Mesenchymal stem cell (in vitro differentiated cells and primary cell): Measurements from ENCODE around the gene MACROD2.

Experiments
- DNase-seq: peaks from one replicate; pipeline ENCODE4 v3.0.0-alpha.2; 2013
- H2AFZ ChIP-seq: one replicate; pipeline ENCODE4 v1.6.1; 2013; ENCODE audit warnings: low read depth, mild to moderate bottlenecking, control low read depth, inconsistent platforms, low read length, moderate library complexity
- H2AK5ac ChIP-seq: 2 replicates; pipeline ENCODE4 v1.6.1; 2013; ENCODE audit warnings: low read length, moderate library complexity, mild to moderate bottlenecking, inconsistent platforms; ENCODE audit not compliant: severe bottlenecking
- H2BK120ac ChIP-seq: one replicate; pipeline ENCODE4 v1.6.1; 2013; ENCODE audit warnings: low read depth, mild to moderate bottlenecking, inconsistent platforms, low read length, moderate library complexity
- H2BK12ac ChIP-seq, 2 experiments: one replicate each; pipeline ENCODE4 v1.6.1; 2013; ENCODE audit warnings: inconsistent platforms in 2 of 2, low read length in 2 of 2, mild to moderate bottlenecking in 2 of 2, moderate library complexity in 2 of 2, control low read depth in 1 of 2
- H2BK15ac ChIP-seq: one replicate; pipeline ENCODE4 v1.6.1; 2013; ENCODE audit warnings: mild to moderate bottlenecking, low read depth, inconsistent platforms; ENCODE audit not compliant: poor library complexity, severe bottlenecking
- H2BK5ac ChIP-seq: 2 replicates; pipeline ENCODE4 v1.6.1; 2013; ENCODE audit warnings: low read depth, mild to moderate bottlenecking, low read length, control low read depth, inconsistent platforms; ENCODE audit not compliant: poor library complexity, severe bottlenecking
- H3K14ac ChIP-seq, 2 experiments: one replicate each; pipeline ENCODE4 v1.6.1; 2013; ENCODE audit warnings: inconsistent platforms in 2 of 2, low read length in 2 of 2, control low read depth in 1 of 2, mild to moderate bottlenecking in 1 of 2, moderate library complexity in 1 of 2
- H3K18ac ChIP-seq, 2 experiments: one replicate each; pipeline ENCODE4 v1.6.1; 2013; ENCODE audit warnings: inconsistent platforms in 2 of 2, low read length in 2 of 2, control low read depth in 1 of 2, low read depth in 1 of 2, mild to moderate bottlenecking in 1 of 2
- H3K23ac ChIP-seq, 2 experiments: one replicate each; pipeline ENCODE4 v1.6.1; 2013; ENCODE audit warnings: inconsistent platforms in 2 of 2, low read length in 2 of 2, mild to moderate bottlenecking in 2 of 2, moderate library complexity in 2 of 2, control low read depth in 1 of 2
- H3K27ac ChIP-seq: 2 replicates; pipeline ENCODE4 v1.5.1; 2013; ENCODE audit warnings: mild to moderate bottlenecking, moderate library complexity, low read length, control low read depth, inconsistent platforms; ENCODE audit not compliant: poor library complexity, severe bottlenecking
- H3K27me3 ChIP-seq, 2 experiments: 2 replicates each; pipeline versions ENCODE4 v1.6.1 to v1.7.0; 2013; ENCODE audit warnings: low read length in 2 of 2, mild to moderate bottlenecking in 2 of 2, moderate library complexity in 2 of 2, control low read depth in 1 of 2, inconsistent platforms in 1 of 2; ENCODE audit not compliant: control insufficient read depth in 1 of 2, insufficient read depth in 1 of 2
- H3K36me3 ChIP-seq, 2 experiments: 2 replicates each; pipeline versions ENCODE4 v1.6.1 to v1.7.0; 2013; ENCODE audit warnings: low read length in 2 of 2, control low read depth in 1 of 2, inconsistent platforms in 1 of 2, low read depth in 1 of 2, mild to moderate bottlenecking in 1 of 2; ENCODE audit not compliant: insufficient read depth in 2 of 2, control insufficient read depth in 1 of 2
- H3K4ac ChIP-seq, 2 experiments: one replicate each; pipeline ENCODE4 v1.6.1; 2013; ENCODE audit warnings: inconsistent platforms in 2 of 2, low read length in 2 of 2, mild to moderate bottlenecking in 2 of 2, moderate library complexity in 2 of 2, control low read depth in 1 of 2, low read depth in 1 of 2
- H3K4me1 ChIP-seq: 2 replicates; pipeline ENCODE4 v1.6.1; 2013; ENCODE audit warnings: low read depth, low read length, control low read depth; ENCODE audit not compliant: control insufficient read depth, insufficient read depth
- H3K4me2 ChIP-seq: 2 replicates; pipeline ENCODE4 v1.6.1; 2013; ENCODE audit warnings: low read length, mild to moderate bottlenecking, inconsistent platforms; ENCODE audit not compliant: poor library complexity, severe bottlenecking
- H3K4me3 ChIP-seq, 2 experiments: 2 replicates each; pipeline versions ENCODE4 v1.5.1 to v1.7.0; 2013; ENCODE audit warnings: low read length in 2 of 2, mild to moderate bottlenecking in 2 of 2, control low read depth in 1 of 2, low read depth in 1 of 2; ENCODE audit not compliant: insufficient read depth in 1 of 2
- H3K79me1 ChIP-seq: replicated peaks from 2 replicates; pipeline ENCODE4 v1.6.1; 2013; ENCODE audit warnings: mild to moderate bottlenecking, control low read depth, low read length, inconsistent platforms; ENCODE audit not compliant: poor library complexity, severe bottlenecking
- H3K9ac ChIP-seq: 2 replicates; pipeline ENCODE4 v1.7.0; 2013; ENCODE audit warnings: mild to moderate bottlenecking, low read length, moderate library complexity
- H3K9me3 ChIP-seq: 2 replicates; pipeline ENCODE4 v1.7.0; 2013; ENCODE audit warnings: mild to moderate bottlenecking, low read length; ENCODE audit not compliant: control insufficient read depth
- H4K8ac ChIP-seq: one replicate; pipeline ENCODE4 v1.6.1; 2013; ENCODE audit warnings: inconsistent platforms, mild to moderate bottlenecking, low read length, moderate library complexity
- H4K91ac ChIP-seq: one replicate; pipeline ENCODE4 v1.6.1; 2013; ENCODE audit warnings: mild to moderate bottlenecking, low read length, inconsistent platforms
- WGBS: methylation state at CpG from one replicate; pipeline ENCODE4 v1.1.7; 2013; ENCODE audit warnings: mixed read lengths; 5-methylcytosine and 5-hydroxymethylcytosine counted together

Gene MACROD2

GRCh38 chr20:15031546-15032351, 1036.4 kb downstream of the MACROD2 start:
- WGBS, result 95% methylated on average over 32 of the region's 32 CpGs
- no peaks in the 10 kb centered on the region for H3K36me3 ChIP-seq

GRCh38 chr20:15032352-15032622, 1037.0 kb downstream of the MACROD2 start:
- no peak overlapping the region for H3K4me2 ChIP-seq
- no peak overlapping the region for H3K23ac ChIP-seq
- H3K18ac ChIP-seq, result no peak overlapping the region
- no peak overlapping the region for H3K9ac ChIP-seq
- no peak overlapping the region for H3K27ac ChIP-seq
- no peak overlapping the region for H3K4me3 ChIP-seq
- no peak overlapping the region for H3K14ac ChIP-seq
- H3K4ac ChIP-seq, result no peak overlapping the region
- H2BK5ac ChIP-seq, result no peak overlapping the region
- H3K4me1 ChIP-seq, result no peaks in the 10 kb centered on the region
- 95% methylated on average over 11 of the region's 11 CpGs for WGBS
- no peak overlapping the region for H2BK120ac ChIP-seq
- no peak overlapping the region for H4K91ac ChIP-seq
- no peak overlapping the region for H2BK15ac ChIP-seq
- H3K9me3 ChIP-seq, result no peaks in the 10 kb centered on the region
- no peak overlapping the region for H4K8ac ChIP-seq
- no peaks in the 10 kb centered on the region for H3K27me3 ChIP-seq
- no peak for DNase-seq
- H3K36me3 ChIP-seq, result no peaks in the 10 kb centered on the region
- no peak overlapping the region for H2AFZ ChIP-seq
- H3K79me1 ChIP-seq, result no peaks in the 10 kb centered on the region
- H2BK12ac ChIP-seq, result no peak overlapping the region
- no peak overlapping the region for H2AK5ac ChIP-seq

More at GRCh38 chr20:15031546-15032351, 1036.4 kb downstream of the MACROD2 start:
- Histone ChIP-seq H3K4me1 (no peaks in the 10 kb centered on the region), H2AK5ac (no peak overlapping the region), H3K18ac (no peak overlapping the region), H3K9me3 (no peaks in the 10 kb centered on the region), H2BK15ac (no peak overlapping the region), H4K91ac (no peak overlapping the region), H3K79me1 (no peaks in the 10 kb centered on the region), H2BK12ac (no peak overlapping the region), H3K4me3 (no peak overlapping the region), H2AFZ (no peak overlapping the region), H3K4ac (no peak overlapping the region), H2BK120ac (no peak overlapping the region), H3K27ac (no peak overlapping the region), H3K27me3 (no peaks in the 10 kb centered on the region), H3K14ac (no peak overlapping the region), H3K4me2 (no peak overlapping the region), H2BK5ac (no peak overlapping the region), H3K23ac (no peak overlapping the region), H3K9ac (no peak overlapping the region), H4K8ac (no peak overlapping the region)
- DNase-seq, result no peak

DNA sequence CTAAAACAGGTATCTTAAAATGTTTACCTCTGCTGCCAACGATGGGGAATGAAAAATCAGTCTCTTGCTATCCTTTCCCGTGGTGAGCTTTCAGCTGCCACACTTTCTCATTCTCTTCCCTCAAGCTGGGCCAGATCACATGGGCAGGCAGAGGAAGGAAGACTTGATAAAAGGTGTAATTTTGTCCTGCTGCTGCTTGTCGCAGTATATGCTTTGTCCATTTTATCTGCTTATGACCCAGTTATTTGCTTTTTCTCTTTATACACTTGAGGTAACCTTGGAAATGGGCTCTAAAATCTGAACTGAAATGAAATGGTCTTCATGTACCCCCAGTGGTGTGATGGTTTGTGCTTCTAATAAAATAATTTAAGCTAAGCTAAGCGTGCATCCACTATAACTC, 1038.0 kb downstream of the MACROD2 start:
- H3K4me1 ChIP-seq, result no peaks in the 10 kb centered on the region
- H3K4ac ChIP-seq, result no peak overlapping the region
- WGBS, result 70% methylated on average over 3 of the region's 4 CpGs

DNA sequence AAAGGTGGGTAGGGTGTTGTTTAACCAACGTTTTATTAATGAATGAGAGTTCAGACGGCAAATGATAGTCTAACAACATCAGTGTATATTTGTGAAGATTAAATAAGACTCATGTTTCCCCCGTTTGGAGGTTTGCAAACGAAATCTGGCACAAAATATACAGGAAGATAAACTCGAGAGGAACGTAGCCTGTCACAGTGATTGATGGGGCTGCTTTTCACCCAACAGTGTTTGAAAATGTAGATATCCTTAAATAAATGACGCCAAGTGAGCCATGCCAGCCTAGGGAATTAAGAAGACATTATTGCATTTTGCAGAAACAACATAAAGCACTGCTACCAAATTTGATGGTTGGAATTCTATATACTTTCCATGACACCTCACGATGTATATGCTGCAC, 1038.6 kb downstream of the MACROD2 start:
- Histone ChIP-seq H3K27me3 (no peaks in the 10 kb centered on the region), H2AFZ (no peak overlapping the region), H3K4me3 (no peak overlapping the region), H3K4ac (no peak overlapping the region), H3K14ac (no peak overlapping the region), H3K18ac (no peak overlapping the region), H2BK12ac (no peak overlapping the region), H3K27ac (no peak overlapping the region), H3K23ac (no peak overlapping the region), H2BK15ac (no peak overlapping the region), H3K36me3 (no peaks in the 10 kb centered on the region), H3K79me1 (no peaks in the 10 kb centered on the region), H3K4me2 (no peak overlapping the region), H2AK5ac (no peak overlapping the region), H3K9me3 (no peaks in the 10 kb centered on the region), H3K4me1 (no peaks in the 10 kb centered on the region), H3K9ac (no peak overlapping the region), H4K8ac (no peak overlapping the region), H2BK5ac (no peak overlapping the region), H2BK120ac (no peak overlapping the region), H4K91ac (no peak overlapping the region)
- 67% methylated on average over 7 of the region's 8 CpGs for WGBS
- no peak for DNase-seq

More for the DNA sequence above, 1038.0 kb downstream of the MACROD2 start:
- Histone ChIP-seq H2AFZ (no peak overlapping the region), H3K9me3 (no peaks in the 10 kb centered on the region), H3K79me1 (no peaks in the 10 kb centered on the region), H3K23ac (no peak overlapping the region), H2BK12ac (no peak overlapping the region), H3K9ac (no peak overlapping the region), H2BK120ac (no peak overlapping the region), H3K4me3 (no peak overlapping the region), H3K4me2 (no peak overlapping the region), H2AK5ac (no peak overlapping the region), H4K8ac (no peak overlapping the region), H2BK15ac (no peak overlapping the region), H3K36me3 (no peaks in the 10 kb centered on the region), H4K91ac (no peak overlapping the region), H3K27ac (no peak overlapping the region), H3K14ac (no peak overlapping the region), H3K27me3 (no peaks in the 10 kb centered on the region), H2BK5ac (no peak overlapping the region), H3K18ac (no peak overlapping the region)
- DNase-seq, result no peak
